SU-DHL-6 (cell line): Measurements from ENCODE around the gene RALGPS1.

Source experiments
- H2AFZ ChIP-seq: fragments of 200-600 bp; sonication (generic); 2 replicates; pipeline ENCODE4 v1.6.1; 2014; ENCODE audit warnings: low read depth, mild to moderate bottlenecking, moderate library complexity, mixed read lengths, antibody characterized with exemption, low read length; ENCODE audit not compliant: severe bottlenecking
- H3F3A ChIP-seq: fragments of 200-600 bp; shearing (Covaris generic); 2 replicates; pipeline ENCODE4 v1.6.0; 2016; ENCODE audit warnings: antibody characterized with exemption, mild to moderate bottlenecking; ENCODE audit not compliant: insufficient read depth
- H3K27ac ChIP-seq: fragments of 200-600 bp; sonication (generic); 2 replicates; pipeline ENCODE4 v1.5.1; 2016; ENCODE audit warnings: low read depth, mild to moderate bottlenecking, low read length, moderate library complexity, mixed read lengths
- H3K27me3 ChIP-seq: fragments of 200-600 bp; sonication (generic), shearing (Covaris generic); 2 replicates; pipeline ENCODE4 v1.6.0; 2014; ENCODE audit warnings: mild to moderate bottlenecking, low read length
- H3K36me3 ChIP-seq: fragments of 200-600 bp; sonication (generic); 2 replicates; pipeline ENCODE4 v1.6.1; 2014; ENCODE audit warnings: mild to moderate bottlenecking, low read length, mixed read lengths
- H3K4me2 ChIP-seq: fragments of 300-600, 200-600 bp; shearing (Covaris generic), sonication (generic); 2 replicates; pipeline ENCODE4 v1.6.0; 2014; ENCODE audit warnings: low read length, low read depth, mild to moderate bottlenecking; ENCODE audit not compliant: poor library complexity, severe bottlenecking
- H3K4me3 ChIP-seq: fragments of 200-600 bp; sonication (generic); 2 replicates; pipeline ENCODE4 v1.5.1; 2014; ENCODE audit warnings: antibody characterized with exemption, low read length, mild to moderate bottlenecking, mixed read lengths; ENCODE audit not compliant: insufficient read depth, poor library complexity, severe bottlenecking
- H3K79me2 ChIP-seq: fragments of 200-600 bp; sonication (generic); 2 replicates; pipeline ENCODE4 v1.6.1; 2014; ENCODE audit warnings: mild to moderate bottlenecking, low read length, moderate library complexity; ENCODE audit not compliant: insufficient read depth
- H3K9ac ChIP-seq: fragments of 200-600 bp; sonication (generic); 2 replicates; pipeline ENCODE4 v1.7.0; 2014; ENCODE audit warnings: mild to moderate bottlenecking, low read length
- H3K9me2 ChIP-seq: fragments of 200-600 bp; sonication (generic); replicated peaks from 2 replicates; pipeline ENCODE4 v1.6.1; 2014; ENCODE audit warnings: low read length; ENCODE audit not compliant: insufficient read depth
- H3K9me3 ChIP-seq: fragments of 200-600 bp; sonication (generic); 2 replicates; pipeline ENCODE4 v1.6.1; 2014; ENCODE audit warnings: low read length, mixed read lengths; ENCODE audit not compliant: insufficient read depth
- H4K20me1 ChIP-seq: fragments of 200-600 bp; sonication (generic); 2 replicates; pipeline ENCODE4 v1.6.1; 2014; ENCODE audit warnings: low read depth, mild to moderate bottlenecking, antibody characterized with exemption, low read length, moderate library complexity, mixed read lengths
- CTCF ChIP-seq: fragments of 200-600 bp; sonication (generic); IDR thresholded peaks from one replicate; pipeline ENCODE4 v1.5.1; 2017; ENCODE audit warnings: antibody characterized with exemption, mild to moderate bottlenecking, low read length, moderate library complexity; ENCODE audit not compliant: insufficient read depth, poor library complexity, severe bottlenecking
- EZH2phosphoT487 ChIP-seq: fragments of 200-600 bp; sonication (generic), shearing (Covaris generic); conservative IDR thresholded peaks from 2 replicates; pipeline ENCODE4 v1.6.1; 2018; ENCODE audit warnings: mild to moderate bottlenecking, antibody characterized with exemption, low read length, moderate library complexity, mixed read lengths

The RALGPS1 gene

GRCh38 chr9:127077644-127077946 is 163.0 kb downstream of the RALGPS1 start:
- Histone ChIP-seq H3K27me3 (no peaks in the 10 kb centered on the region), H3F3A (no peaks in the 10 kb centered on the region), H3K36me3 (no peaks in the 10 kb centered on the region), H3K79me2 (no peaks in the 10 kb centered on the region), H3K4me3 (no peak overlapping the region), H2AFZ (no peak overlapping the region), H3K9me2 (no peaks in the 10 kb centered on the region), H3K4me2 (no peak overlapping the region), H3K27ac (no peak overlapping the region), H3K9me3 (no peaks in the 10 kb centered on the region), H4K20me1 (no peaks in the 10 kb centered on the region), H3K9ac (no peak overlapping the region)
- TF ChIP-seq EZH2phosphoT487 (no peak), CTCF (no peak)

- no peak overlapping the region for H2AFZ ChIP-seq
- no peaks in the 10 kb centered on the region for H3F3A ChIP-seq
- H3K79me2 ChIP-seq = no peaks in the 10 kb centered on the region
- no peak overlapping the region for H3K4me2 ChIP-seq
- no peaks in the 10 kb centered on the region for H3K9me3 ChIP-seq
- H3K4me3 ChIP-seq = no peak overlapping the region
- no peaks in the 10 kb centered on the region for H3K9me2 ChIP-seq
- H3K27ac ChIP-seq = no peak overlapping the region
- H3K36me3 ChIP-seq = no peaks in the 10 kb centered on the region
- TF ChIP-seq EZH2phosphoT487 (no peak), CTCF (no peak)
- H4K20me1 ChIP-seq = no peaks in the 10 kb centered on the region
- H3K9ac ChIP-seq = no peak overlapping the region
- no peaks in the 10 kb centered on the region for H3K27me3 ChIP-seq
Observed at GRCh38 chr9:127078336-127078735, 163.8 kb downstream of the RALGPS1 start.

DNA sequence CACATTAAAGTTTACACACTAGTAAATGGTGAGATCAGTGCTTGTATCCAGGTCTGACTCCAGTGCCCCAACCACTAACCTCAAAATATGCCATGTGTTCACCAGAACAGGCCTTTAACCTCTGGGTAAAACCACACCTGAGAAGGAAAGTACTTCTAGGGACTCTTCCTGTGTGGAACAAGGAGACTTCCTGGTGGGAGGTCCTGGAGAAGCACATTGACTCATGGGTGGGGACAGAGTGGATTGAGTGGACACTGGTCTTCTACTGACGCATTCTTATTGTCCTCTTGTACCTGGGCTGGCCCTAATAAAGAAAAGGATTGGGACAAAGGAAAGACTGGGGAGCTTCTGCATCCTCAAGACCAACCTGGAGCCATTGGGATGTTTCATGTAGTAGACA is 164.4 kb downstream of the RALGPS1 start:
- no peak overlapping the region for H3K9ac ChIP-seq
- H3K79me2 ChIP-seq = no peaks in the 10 kb centered on the region
- no peak overlapping the region for H2AFZ ChIP-seq
- no peaks in the 10 kb centered on the region for H3K36me3 ChIP-seq
- H3K9me3 ChIP-seq = no peaks in the 10 kb centered on the region
- TF ChIP-seq EZH2phosphoT487 = no peak
- no peak for TF ChIP-seq CTCF
- no peaks in the 10 kb centered on the region for H4K20me1 ChIP-seq
- no peak overlapping the region for H3K4me2 ChIP-seq
- H3F3A ChIP-seq = no peaks in the 10 kb centered on the region
- no peaks in the 10 kb centered on the region for H3K27me3 ChIP-seq
- H3K9me2 ChIP-seq = no peaks in the 10 kb centered on the region
- no peak overlapping the region for H3K4me3 ChIP-seq
- H3K27ac ChIP-seq = no peak overlapping the region
